ENCODE results near the gene SDR42E2. TPM values are rescaled to one million over a fixed set of nuclear protein-coding genes. Genes with fewer than 3 reads are reported as not detected.
"Not testable (repeated sequence)": the region's sequence is repeated elsewhere in the genome, so short reads cannot be mapped to it uniquely, and the experiment has no call there.

The SDR42E2 gene
- total RNA-seq, 1 donor from 2014 or later: 0.10 TPM

DNA sequence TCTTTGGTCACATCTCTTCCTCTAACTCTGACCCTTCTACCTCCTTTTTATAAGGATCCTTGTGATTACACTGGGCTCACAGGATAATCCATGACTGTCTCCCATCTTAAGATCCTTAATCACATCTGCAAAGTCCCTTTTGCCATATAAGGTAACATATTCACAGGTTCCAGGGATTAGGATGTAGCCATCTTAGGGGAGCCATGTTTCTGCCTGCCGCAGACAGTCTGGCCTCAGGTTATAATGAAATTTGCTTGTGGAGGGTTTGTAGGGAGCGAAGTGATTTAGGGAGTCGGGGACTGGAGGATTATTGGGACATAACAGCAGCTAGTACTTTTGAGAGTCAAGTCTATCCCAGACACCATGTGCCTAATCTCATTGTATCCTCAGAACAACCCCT is 51.5 kb downstream of the SDR42E2 start:
- Mint-ChIP-seq H3K36me3 (ENCODE audit: low read depth, unreplicated experiment) (peaks cover 13% of the 10 kb centered on the region), H3K4me3 (ENCODE audit: unreplicated experiment) (peak overlapping the region; percentile 40), H3K27me3 (ENCODE audit: unreplicated experiment) (peaks cover 2% of the 10 kb centered on the region), H3K9me3 (ENCODE audit: unreplicated experiment) (no peaks in the 10 kb centered on the region), H3K4me1 (ENCODE audit: unreplicated experiment) (no peaks in the 10 kb centered on the region), H3K27ac (ENCODE audit: unreplicated experiment) (no peak overlapping the region)
- TF ChIP-seq, protein P1, sequence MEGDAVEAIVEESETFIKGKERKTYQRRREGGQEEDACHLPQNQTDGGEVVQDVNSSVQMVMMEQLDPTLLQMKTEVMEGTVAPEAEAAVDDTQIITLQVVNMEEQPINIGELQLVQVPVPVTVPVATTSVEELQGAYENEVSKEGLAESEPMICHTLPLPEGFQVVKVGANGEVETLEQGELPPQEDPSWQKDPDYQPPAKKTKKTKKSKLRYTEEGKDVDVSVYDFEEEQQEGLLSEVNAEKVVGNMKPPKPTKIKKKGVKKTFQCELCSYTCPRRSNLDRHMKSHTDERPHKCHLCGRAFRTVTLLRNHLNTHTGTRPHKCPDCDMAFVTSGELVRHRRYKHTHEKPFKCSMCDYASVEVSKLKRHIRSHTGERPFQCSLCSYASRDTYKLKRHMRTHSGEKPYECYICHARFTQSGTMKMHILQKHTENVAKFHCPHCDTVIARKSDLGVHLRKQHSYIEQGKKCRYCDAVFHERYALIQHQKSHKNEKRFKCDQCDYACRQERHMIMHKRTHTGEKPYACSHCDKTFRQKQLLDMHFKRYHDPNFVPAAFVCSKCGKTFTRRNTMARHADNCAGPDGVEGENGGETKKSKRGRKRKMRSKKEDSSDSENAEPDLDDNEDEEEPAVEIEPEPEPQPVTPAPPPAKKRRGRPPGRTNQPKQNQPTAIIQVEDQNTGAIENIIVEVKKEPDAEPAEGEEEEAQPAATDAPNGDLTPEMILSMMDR (IDR thresholded peaks at IDR 0.05; ENCODE audit: unreplicated experiment): no peak
- DNase-seq (ENCODE audit: low spot score): no peak

DNA sequence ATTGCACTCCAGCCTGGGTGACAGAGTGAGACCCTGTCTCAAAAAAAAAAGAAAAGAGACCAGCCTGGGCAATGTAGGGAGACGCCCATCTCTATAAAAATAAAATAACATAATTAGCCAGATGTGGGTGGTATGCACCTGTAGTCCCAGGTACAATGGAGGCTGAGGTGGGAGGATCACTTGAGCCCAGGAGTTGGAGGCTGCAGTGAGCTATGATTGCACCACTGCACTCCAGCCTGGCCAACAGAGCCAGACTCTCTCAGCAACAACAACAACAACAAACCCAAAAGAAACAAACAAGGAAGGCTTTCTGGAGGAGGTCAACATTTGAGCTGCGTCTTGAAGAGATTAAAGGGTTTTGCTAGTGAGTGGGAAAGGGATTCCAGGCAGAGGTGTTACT is 52.1 kb downstream of the SDR42E2 start:
- H3K36me3 Mint-ChIP-seq (ENCODE audit: low read depth, unreplicated experiment): peaks cover 13% of the 10 kb centered on the region
- H3K9me3 Mint-ChIP-seq (ENCODE audit: unreplicated experiment): no peaks in the 10 kb centered on the region
- H3K27ac Mint-ChIP-seq (ENCODE audit: unreplicated experiment): no peak overlapping the region
- no peaks in the 10 kb centered on the region for H3K4me1 Mint-ChIP-seq (ENCODE audit: unreplicated experiment)
- TF ChIP-seq, protein P1 (IDR thresholded peaks at IDR 0.05; ENCODE audit: unreplicated experiment): no peak
- no peak overlapping the region for H3K4me3 Mint-ChIP-seq (ENCODE audit: unreplicated experiment)
- DNase-seq (ENCODE audit: low spot score): no peak
- H3K27me3 Mint-ChIP-seq (ENCODE audit: unreplicated experiment): peaks cover 3% of the 10 kb centered on the region

GRCh38 chr16:22214889-22215288 is 52.6 kb downstream of the SDR42E2 start:
- Mint-ChIP-seq H3K9me3 (ENCODE audit: unreplicated experiment) (no peaks in the 10 kb centered on the region), H3K4me1 (ENCODE audit: unreplicated experiment) (no peaks in the 10 kb centered on the region), H3K27me3 (ENCODE audit: unreplicated experiment) (peaks cover 3% of the 10 kb centered on the region), H3K36me3 (ENCODE audit: low read depth, unreplicated experiment) (peaks cover 13% of the 10 kb centered on the region), H3K4me3 (ENCODE audit: unreplicated experiment) (no peak overlapping the region), H3K27ac (ENCODE audit: unreplicated experiment) (no peak overlapping the region)
- TF ChIP-seq, protein P1 (IDR thresholded peaks at IDR 0.05; ENCODE audit: unreplicated experiment): no peak
- no peak for DNase-seq (ENCODE audit: low spot score)

DNA sequence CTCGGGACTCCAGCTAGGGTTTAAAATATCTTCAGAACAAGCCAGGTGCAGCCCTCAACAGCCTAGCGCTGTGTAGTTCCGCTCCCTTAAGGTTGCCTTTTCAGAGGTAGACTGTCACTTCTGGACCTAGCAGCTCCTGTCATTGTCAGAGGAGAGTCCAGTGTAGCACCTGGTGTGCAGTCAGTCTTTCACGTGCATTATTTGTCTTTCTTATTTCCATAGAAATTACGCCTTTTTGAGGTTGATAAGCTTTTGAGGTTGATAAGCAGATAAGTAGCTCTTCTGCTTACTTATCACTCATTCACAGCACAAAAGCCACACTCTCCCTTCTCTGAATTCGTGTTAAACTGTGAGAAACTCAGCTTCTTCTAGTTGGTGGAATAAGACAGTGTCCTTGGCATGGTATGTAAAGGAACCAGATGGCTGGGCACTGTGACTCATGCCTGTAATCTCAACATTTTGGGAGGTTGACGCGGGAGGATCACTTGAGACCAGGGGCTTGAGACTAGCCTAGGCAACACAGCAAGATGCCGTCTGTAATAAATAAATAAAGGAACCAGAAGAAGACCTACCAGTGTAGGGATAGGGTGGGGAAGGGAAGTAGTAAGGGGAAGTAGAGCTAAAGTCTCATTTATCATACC is 54.0 kb downstream of the SDR42E2 start:
- peaks cover 3% of the 10 kb centered on the region for H3K27me3 Mint-ChIP-seq (ENCODE audit: unreplicated experiment)
- no peak overlapping the region for H3K4me3 Mint-ChIP-seq (ENCODE audit: unreplicated experiment)

DNA sequence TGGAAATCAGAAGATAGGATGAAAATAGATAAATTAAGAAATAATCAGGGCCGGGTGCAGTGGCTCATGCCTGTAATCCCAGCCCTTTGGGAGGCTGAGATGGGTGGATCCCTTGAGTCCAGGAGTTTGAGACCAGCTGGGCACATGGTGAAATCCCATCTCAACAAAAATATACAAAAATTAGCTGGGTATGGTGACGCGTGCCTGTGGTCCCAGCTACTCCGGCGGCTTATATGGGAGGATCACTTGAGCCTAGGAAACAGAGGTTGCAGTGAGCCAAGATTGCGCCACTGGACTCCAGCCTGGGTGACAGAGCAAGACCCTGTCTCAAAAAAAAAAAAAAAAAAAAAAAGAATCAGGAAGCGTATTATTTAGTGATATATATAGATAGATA is 54.5 kb downstream of the SDR42E2 start:
- not testable (repeated sequence) for H3K27ac Mint-ChIP-seq (ENCODE audit: unreplicated experiment)

More for the DNA sequence above, 54.0 kb downstream of the SDR42E2 start:
- TF ChIP-seq, protein P1 (IDR thresholded peaks at IDR 0.05; ENCODE audit: unreplicated experiment): no peak
- H3K27ac Mint-ChIP-seq (ENCODE audit: unreplicated experiment): no peak overlapping the region
- peaks cover 6% of the 10 kb centered on the region for H3K36me3 Mint-ChIP-seq (ENCODE audit: low read depth, unreplicated experiment)
- no peak for DNase-seq (ENCODE audit: low spot score)
- no peaks in the 10 kb centered on the region for H3K9me3 Mint-ChIP-seq (ENCODE audit: unreplicated experiment)
- H3K4me1 Mint-ChIP-seq (ENCODE audit: unreplicated experiment): no peaks in the 10 kb centered on the region

More for the DNA sequence above, 54.5 kb downstream of the SDR42E2 start:
- not testable (repeated sequence) for DNase-seq (ENCODE audit: low spot score); H3K36me3 Mint-ChIP-seq (ENCODE audit: low read depth, unreplicated experiment); H3K4me3 Mint-ChIP-seq (ENCODE audit: unreplicated experiment); H3K27me3 Mint-ChIP-seq (ENCODE audit: unreplicated experiment); H3K9me3 Mint-ChIP-seq (ENCODE audit: unreplicated experiment); H3K4me1 Mint-ChIP-seq (ENCODE audit: unreplicated experiment)
